Esophagus squamous epithelium (tissue), 5 donors: ENCODE results near the gene FBN3. TPM values are rescaled to one million over a fixed set of nuclear protein-coding genes. Genes with fewer than 3 reads are reported as not detected.

Source experiments
- DNase-seq: peaks from one replicate; lab custom pipeline; 2025; lab: John Stamatoyannopoulos, UW
- H3K27ac ChIP-seq, 4 donors: fragments of 200-600 bp; sonication (generic); one replicate each; pipeline ENCODE4 v1.5.1; 2016 to 2019; ENCODE audit warnings: mild to moderate bottlenecking in 1 of 4
- H3K27me3 ChIP-seq, 4 donors: fragments of 200-600 bp; sonication (generic); 1 replicate in 3 of 4; 2 replicates in 1 of 4; pipeline versions ENCODE4 v1.5.1 to v1.6.0; 2017 to 2021; ENCODE audit warnings: antibody characterized with exemption in 1 of 4
- H3K36me3 ChIP-seq, 3 donors: fragments of 200-600 bp; sonication (generic); one replicate each; pipeline ENCODE4 v1.5.1; 2016 to 2019
- H3K4me1 ChIP-seq, 3 donors: fragments of 200-600 bp; sonication (generic); one replicate each; pipeline ENCODE4 v1.5.1; 2017 to 2019
- H3K4me3 ChIP-seq, 4 donors: fragments of 200-600 bp; sonication (generic); 1 replicate in 3 of 4; 2 replicates in 1 of 4; pipeline ENCODE4 v1.5.1; 2016 to 2019; ENCODE audit warnings: mild to moderate bottlenecking in 2 of 4, moderate library complexity in 1 of 4
- H3K9me3 ChIP-seq, 3 donors: fragments of 200-600 bp; sonication (generic); one replicate each; pipeline ENCODE4 v1.5.1; 2016 to 2019
- CTCF ChIP-seq, 6 experiments: fragments of 450-650 bp in 4 of 6; fragments of 200-600 bp in 2 of 6; sonication (generic) in 2 of 6; IDR thresholded peaks; one replicate each; pipeline ENCODE4 v1.5.1; 2016 to 2019; ENCODE audit warnings: antibody characterized with exemption in 6 of 6, mild to moderate bottlenecking in 4 of 6, moderate library complexity in 4 of 6
- POLR2A ChIP-seq, 4 donors: fragments of 450-650 bp; IDR thresholded peaks; one replicate each; pipeline ENCODE4 v1.6.1; 2017; ENCODE audit warnings: antibody characterized with exemption in 4 of 4, mild to moderate bottlenecking in 4 of 4, moderate library complexity in 3 of 4
- WGBS, 2 donors: methylation state at CpG; one replicate each; pipeline ENCODE4 v1.1.5; 2018; 5-methylcytosine and 5-hydroxymethylcytosine counted together
- intact Hi-C: fragments of 100-400 bp; cut with DNase I; formaldehyde crosslinking; loops from one replicate; pipeline ENCODE4 v1.15.0; 2022
- total RNA-seq, 4 donors: library from RNA; depleted of rRNA; stranded (reverse); fragments of >200 nt; gene quantifications; one replicate each; pipeline ENCODE4 v1.1.0, GENCODE V29; 2016
- donor health status: DM: yes; HTN: yes; CAD: no.

The FBN3 gene
- total RNA-seq, 4 donors from 2014 or later = 0.09 TPM; not detected in 3

- Histone ChIP-seq H3K27ac (no peak overlapping the region), H3K4me1 (no peaks in the 10 kb centered on the region), H3K9me3 (peaks cover 6 to 43% (median 28%) of the 10 kb centered on the region in 3 donors), H3K36me3 (no peaks in the 10 kb centered on the region), H3K27me3 (peaks cover 0 to 8% (median 0%) of the 10 kb centered on the region in 4 donors), H3K4me3 (no peak overlapping the region)
- WGBS, 2 donors = 73 to 75% methylated on average over 5 of the region's 5 CpGs
- no peak for TF ChIP-seq CTCF (IDR thresholded peaks at IDR 0.05)
- no peak for TF ChIP-seq POLR2A (IDR thresholded peaks at IDR 0.05)
- DNase-seq = no peak
- intact Hi-C loops = no loop called here
These were observed 51.5 kb downstream of the FBN3 start for GRCh38 chr19:8097681-8098567.

GRCh38 chr19:8097198-8097597, 52.2 kb downstream of the FBN3 start:
- Histone ChIP-seq H3K27ac (no peak overlapping the region), H3K4me3 (no peak overlapping the region), H3K36me3 (no peaks in the 10 kb centered on the region), H3K27me3 (peaks cover 0 to 8% (median 0%) of the 10 kb centered on the region in 4 donors), H3K4me1 (no peaks in the 10 kb centered on the region), H3K9me3 (peaks cover 6 to 44% (median 28%) of the 10 kb centered on the region in 3 donors)
- no peak for DNase-seq
- WGBS, 2 donors = 74 to 90% methylated on average over 3 to 8 of the region's 10 CpGs
- intact Hi-C loops = no loop called here
- TF ChIP-seq CTCF (IDR thresholded peaks at IDR 0.05) (no peak), POLR2A (IDR thresholded peaks at IDR 0.05) (no peak)

- TF ChIP-seq CTCF (IDR thresholded peaks at IDR 0.05) = no peak
- TF ChIP-seq POLR2A (IDR thresholded peaks at IDR 0.05) = no peak
- Histone ChIP-seq H3K27me3 (peaks cover 0 to 8% (median 0%) of the 10 kb centered on the region in 4 donors), H3K4me1 (no peaks in the 10 kb centered on the region), H3K27ac (no peak overlapping the region), H3K9me3 (peaks cover 6 to 44% (median 28%) of the 10 kb centered on the region in 3 donors), H3K36me3 (no peaks in the 10 kb centered on the region), H3K4me3 (no peak overlapping the region)
- intact Hi-C loops = no loop called here
- WGBS, 2 donors = 100% methylated on average over 2 of the region's 3 CpGs; no CpG with 5 or more reads in 1 of the 2 donors
- DNase-seq = no peak
These were observed 53.3 kb downstream of the FBN3 start for GRCh38 chr19:8096071-8096470.

GRCh38 chr19:8095354-8095886, 54.0 kb downstream of the FBN3 start:
- no peak for DNase-seq
- no peaks in the 10 kb centered on the region for H3K36me3 ChIP-seq
- no peak overlapping the region for H3K27ac ChIP-seq
- 55 to 100% methylated on average over 1 to 2 of the region's 2 CpGs for WGBS, 2 donors
- TF ChIP-seq POLR2A (IDR thresholded peaks at IDR 0.05) (no peak), CTCF (IDR thresholded peaks at IDR 0.05) (no peak)
- intact Hi-C loops = no loop called here
- H3K4me3 ChIP-seq = no peak overlapping the region
- peaks cover 6 to 44% (median 28%) of the 10 kb centered on the region in 3 donors for H3K9me3 ChIP-seq
- H3K27me3 ChIP-seq = peaks cover 0 to 8% (median 0%) of the 10 kb centered on the region in 4 donors
- H3K4me1 ChIP-seq = no peaks in the 10 kb centered on the region

- WGBS, 2 donors = 86 to 100% methylated on average over 1 to 4 of the region's 6 CpGs
These were observed 55.1 kb downstream of the FBN3 start for GRCh38 chr19:8094336-8094735.

More at GRCh38 chr19:8094336-8094735, 55.1 kb downstream of the FBN3 start:
- H3K4me1 ChIP-seq = no peaks in the 10 kb centered on the region
- intact Hi-C loops = no loop called here
- H3K9me3 ChIP-seq = peaks cover 6 to 44% (median 28%) of the 10 kb centered on the region in 3 donors
- TF ChIP-seq POLR2A (IDR thresholded peaks at IDR 0.05) = no peak
- TF ChIP-seq CTCF (IDR thresholded peaks at IDR 0.05) = no peak
- no peak overlapping the region for H3K4me3 ChIP-seq
- H3K27ac ChIP-seq = no peak overlapping the region
- DNase-seq = no peak
- H3K27me3 ChIP-seq = peaks cover 0 to 8% (median 0%) of the 10 kb centered on the region in 4 donors
- H3K36me3 ChIP-seq = no peaks in the 10 kb centered on the region
